Glomerular endothelial cell (primary cell): ENCODE data around the gene ZNF229. TPM values are rescaled to one million over a fixed set of nuclear protein-coding genes. Genes with fewer than 3 reads are reported as not detected.
A peak's percentile ranks its signal among the peaks of the same experiment; 100 is the strongest.
"Not testable (repeated sequence)": the region's sequence is repeated elsewhere in the genome, so short reads cannot be mapped to it uniquely, and the experiment has no call there.

Experiments
- DNase-seq: peaks from one replicate; pipeline ENCODE4 v3.0.0-alpha.2; 2011; ENCODE audit warnings: low read depth, low spot score; ENCODE audit errors: extremely low read depth
- total RNA-seq: library from RNA; depleted of rRNA; stranded (reverse); fragments of >200 nt; gene quantifications from 2 replicates; pipeline ENCODE4 v1.2.3, GENCODE V29; 2015

Gene ZNF229
- 5.9 and 10.2 TPM in 2 replicates for total RNA-seq

- DNase-seq = peak; percentile 70
These were observed at the start of gene ZNF229 for GRCh38 chr19:44447916-44448674. TSS of gene ZNF229 (minus strand) at chr19:44448472. CDS start at chr19:44442847, 5,625 bp downstream.

GRCh38 chr19:44496711-44497110, 48.4 kb upstream of the ZNF229 start:
- no peak for DNase-seq

- DNase-seq = no peak
These were observed 28.5 kb upstream of the ZNF229 start for GRCh38 chr19:44476559-44477408.

- DNase-seq = not testable (repeated sequence)
These were observed 20.5 kb upstream of the ZNF229 start for GRCh38 chr19:44468730-44469129.

- not testable (repeated sequence) for DNase-seq
These were observed 14.5 kb upstream of the ZNF229 start for GRCh38 chr19:44462600-44463286.

- not testable (repeated sequence) for DNase-seq
These were observed 7.7 kb upstream of the ZNF229 start for GRCh38 chr19:44456016-44456415.

- no peak for DNase-seq
These were observed 6.8 kb upstream of the ZNF229 start for GRCh38 chr19:44455100-44455499.

GRCh38 chr19:44452367-44452766, 4.1 kb upstream of the ZNF229 start:
- no peak for DNase-seq

- DNase-seq = no peak
These were observed 3.4 kb upstream of the ZNF229 start for GRCh38 chr19:44451687-44452086.

GRCh38 chr19:44438441-44438840, 9.8 kb downstream of the ZNF229 start:
- DNase-seq = no peak

- DNase-seq = no peak
These were observed 12.8 kb downstream of the ZNF229 start for GRCh38 chr19:44435441-44435840.

GRCh38 chr19:44430956-44431355, 17.3 kb downstream of the ZNF229 start:
- no peak for DNase-seq

- not testable (repeated sequence) for DNase-seq
These were observed 32.7 kb downstream of the ZNF229 start for GRCh38 chr19:44415553-44415952.

GRCh38 chr19:44401139-44402115, 46.8 kb downstream of the ZNF229 start, which contains the start of gene ZNF285:
TSS of gene ZNF285 (minus strand) at chr19:44401608. CDS start at chr19:44397213, 4,395 bp downstream.
- DNase-seq = peak; percentile 78

GRCh38 chr19:44389268-44389667, 59.0 kb downstream of the ZNF229 start:
- DNase-seq = not testable (repeated sequence)

Other genes starting within 250 kb of the ZNF229 start
- 8.5 and 13.5 TPM in 2 replicates for gene ZNF227, start 235.9 kb downstream of the ZNF229 start, total RNA-seq
- gene ZNF233, start 188.6 kb downstream of the ZNF229 start, total RNA-seq = 1.4 and 3.2 TPM in 2 replicates
- gene ZNF235, start 143.4 kb downstream of the ZNF229 start, total RNA-seq = 2.7 and 3.6 TPM in 2 replicates
- 3.4 and 4.1 TPM in 2 replicates for gene ZNF112, start 91.8 kb downstream of the ZNF229 start, total RNA-seq
- gene ZNF285, start 46.9 kb downstream of the ZNF229 start, total RNA-seq = 3.1 and 4.2 TPM in 2 replicates
- 6.7 and 13.2 TPM in 2 replicates for gene ZNF180, start 52.0 kb upstream of the ZNF229 start, total RNA-seq
- gene CEACAM20, start 81.2 kb upstream of the ZNF229 start, total RNA-seq = not detected in 2 replicates
- gene IGSF23, start 165.1 kb upstream of the ZNF229 start, total RNA-seq = not detected in 2 replicates
- 212 and 300 TPM in 2 replicates for gene PVR, start 195.4 kb upstream of the ZNF229 start, total RNA-seq
- 4.4 and 9.0 TPM in 2 replicates for gene CEACAM19, start 223.0 kb upstream of the ZNF229 start, total RNA-seq